Hematopoietic multipotent progenitor cell (in vitro differentiated cells): ENCODE results near the gene XPO4. TPM values are rescaled to one million over a fixed set of nuclear protein-coding genes. Genes with fewer than 3 reads are reported as not detected.
"Not testable (repeated sequence)": the region's sequence is repeated elsewhere in the genome, so short reads cannot be mapped to it uniquely, and the experiment has no call there.

ENCODE experiments used
- DNase-seq, 3 donors: peaks; one replicate each; pipeline ENCODE4 v3.0.0-alpha.2; 2011 to 2015; ENCODE audit warnings: low read depth in 2 of 3, low spot score in 2 of 3
- total RNA-seq: library from RNA; depleted of rRNA; stranded (reverse); fragments of >200 nt; gene quantifications from one replicate; pipeline ENCODE4 v1.2.3, GENCODE V29; 2012

XPO4 gene
- total RNA-seq, 1 donor: 10.5 TPM

DNA sequence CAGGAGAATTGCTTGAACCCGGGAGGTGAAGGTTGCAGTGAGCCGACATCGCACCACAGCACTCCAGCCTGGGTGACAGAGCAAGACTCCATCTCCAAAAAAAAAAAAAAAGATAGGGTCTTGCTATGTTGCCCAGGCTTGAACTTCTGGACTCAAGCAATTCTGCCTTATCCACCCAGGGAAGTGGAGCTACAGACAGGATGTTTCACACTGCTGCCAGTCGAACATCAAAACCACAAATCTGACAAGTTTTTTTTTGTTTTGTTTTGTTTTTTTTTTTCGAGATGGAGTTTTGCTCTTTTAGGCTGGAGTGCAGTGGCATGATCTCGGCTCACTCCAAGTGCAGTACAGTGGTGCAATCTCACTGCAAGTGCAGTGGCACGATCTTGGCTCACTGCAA is 10.8 kb downstream of the XPO4 start:
- no peak for DNase-seq

DNA sequence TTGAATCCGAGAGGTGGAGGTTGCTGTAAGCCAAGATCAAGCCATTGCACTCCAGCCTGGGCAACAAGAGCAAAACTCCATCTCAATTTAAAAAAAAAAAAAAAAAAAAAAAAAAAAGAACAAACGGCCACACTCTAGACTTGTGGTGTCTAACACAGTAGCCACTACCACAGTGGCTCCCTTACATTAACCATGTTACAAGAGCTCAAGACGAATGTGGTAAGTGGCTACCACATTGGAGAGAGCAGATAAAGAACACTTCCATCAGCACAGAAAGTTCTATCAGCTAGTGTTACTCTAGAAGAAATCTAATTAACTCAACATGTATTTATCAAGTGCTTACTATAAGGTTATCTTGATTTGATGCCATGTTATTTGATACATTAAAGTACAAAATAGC is 11.5 kb downstream of the XPO4 start:
- DNase-seq: no peak

DNA sequence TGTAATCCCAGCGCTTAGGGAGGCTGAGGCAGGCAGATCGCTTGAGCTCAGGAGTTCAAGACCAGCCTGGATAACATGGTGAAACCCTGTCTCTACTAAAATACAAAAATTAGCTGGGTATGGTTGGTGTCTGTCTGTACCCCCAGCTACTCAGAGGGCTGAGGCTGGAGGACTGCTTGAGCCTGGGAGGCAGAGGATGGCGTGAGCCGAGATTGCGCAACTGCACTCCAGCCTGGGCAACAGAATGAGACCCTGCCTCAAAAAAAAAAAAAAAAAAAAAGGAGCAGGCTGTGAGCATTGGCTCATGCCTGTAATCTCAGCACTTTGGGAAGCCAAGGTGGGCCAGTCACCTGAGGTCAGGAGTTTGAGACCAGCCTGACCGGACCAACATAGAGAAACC is 12.0 kb downstream of the XPO4 start:
- DNase-seq: not testable (repeated sequence)

DNA sequence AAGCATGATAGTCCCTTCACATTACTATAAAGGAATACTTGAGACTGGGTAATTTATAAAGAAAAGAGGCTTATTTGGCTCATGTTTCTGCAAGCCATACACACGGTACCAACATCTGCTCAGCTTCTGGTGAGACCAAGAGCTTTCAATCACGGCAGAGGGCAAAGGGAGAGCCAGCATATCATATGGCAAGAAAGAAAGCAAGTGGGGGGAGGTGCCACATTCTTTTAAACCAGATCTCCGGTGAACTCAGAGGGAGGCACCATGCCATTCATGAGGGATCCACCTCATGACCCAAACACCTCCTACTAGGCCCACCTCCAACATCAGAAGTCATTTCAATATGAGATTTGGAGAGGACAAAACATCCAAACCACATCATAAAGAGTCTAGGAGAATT is 20.3 kb downstream of the XPO4 start:
- DNase-seq: no peak

DNA sequence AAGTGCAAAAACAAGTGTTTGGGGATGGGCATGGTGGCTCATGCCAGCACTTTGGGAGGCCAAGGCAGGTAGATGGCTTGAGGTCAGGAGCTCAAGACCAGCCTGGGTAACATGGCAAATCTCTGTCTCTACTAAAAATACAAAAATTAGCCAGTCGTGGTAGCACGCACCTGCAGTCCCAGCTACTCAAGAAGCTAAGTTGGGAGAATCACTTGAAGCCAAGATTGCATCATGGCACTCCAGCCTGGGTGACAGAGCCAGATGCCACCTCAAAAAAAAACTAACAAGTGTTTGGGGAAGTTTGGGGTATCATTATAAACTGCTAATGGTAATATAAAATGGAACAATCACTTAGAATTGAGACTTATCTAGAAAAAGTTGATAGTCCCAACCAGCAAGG is 24.6 kb downstream of the XPO4 start:
- no peak for DNase-seq

DNA sequence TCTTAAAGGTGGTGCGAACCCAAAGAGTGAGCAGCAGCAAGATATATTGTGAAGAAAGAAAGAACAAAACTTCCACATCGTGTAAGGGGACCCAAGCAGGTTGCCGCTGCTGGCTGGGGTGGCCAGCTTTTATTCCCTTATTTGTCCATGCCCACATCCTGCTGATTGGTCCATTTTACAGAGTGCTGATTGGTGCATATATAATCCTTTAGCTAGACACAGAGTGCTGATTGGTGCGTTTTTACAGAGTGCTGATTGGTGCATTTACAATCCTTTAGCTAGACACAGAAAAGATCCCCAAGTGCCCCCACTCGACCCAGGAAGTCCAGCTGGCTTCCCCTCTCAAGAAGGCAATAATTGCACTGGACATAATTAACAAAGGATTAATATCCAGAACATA is 25.7 kb downstream of the XPO4 start:
- DNase-seq: not testable (repeated sequence)

DNA sequence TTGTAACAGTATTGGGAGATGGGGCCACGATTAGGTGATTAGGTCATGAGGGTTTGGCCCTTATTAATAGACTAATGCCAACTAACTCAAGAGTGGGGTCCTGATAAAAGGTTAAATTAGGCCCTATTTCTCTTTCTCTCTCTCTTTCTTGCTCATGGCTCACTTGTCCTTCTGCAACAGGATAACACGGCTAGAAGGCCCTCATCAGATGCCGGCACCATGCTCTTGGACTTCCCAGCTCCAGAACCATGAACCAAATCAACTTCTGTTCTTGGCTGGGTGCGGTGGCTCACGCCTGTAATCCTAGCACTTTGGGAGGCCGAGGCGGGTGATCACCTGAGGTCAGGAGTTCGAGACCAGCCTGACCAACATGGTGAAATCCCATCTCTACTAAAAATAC is 28.1 kb downstream of the XPO4 start:
- DNase-seq: not testable (repeated sequence)

DNA sequence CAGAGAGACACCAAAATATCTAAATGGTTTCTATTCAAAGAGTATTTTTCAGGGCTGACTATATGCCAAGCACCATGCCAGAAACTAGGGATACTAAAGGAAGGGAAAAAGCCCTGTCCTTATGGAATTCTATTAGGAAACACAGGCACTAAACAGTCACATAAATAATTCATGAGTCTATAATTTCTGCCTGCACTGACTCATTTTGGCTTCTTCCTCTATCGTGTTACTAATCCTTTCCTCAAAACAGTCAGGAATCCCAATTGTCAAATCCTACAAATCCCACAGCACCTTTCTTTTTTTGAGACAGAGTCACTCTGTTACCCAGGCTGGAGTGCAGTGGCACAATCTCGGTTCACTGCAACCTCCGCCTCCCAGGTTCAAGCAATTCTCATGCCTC is 29.2 kb downstream of the XPO4 start:
- no peak for DNase-seq

DNA sequence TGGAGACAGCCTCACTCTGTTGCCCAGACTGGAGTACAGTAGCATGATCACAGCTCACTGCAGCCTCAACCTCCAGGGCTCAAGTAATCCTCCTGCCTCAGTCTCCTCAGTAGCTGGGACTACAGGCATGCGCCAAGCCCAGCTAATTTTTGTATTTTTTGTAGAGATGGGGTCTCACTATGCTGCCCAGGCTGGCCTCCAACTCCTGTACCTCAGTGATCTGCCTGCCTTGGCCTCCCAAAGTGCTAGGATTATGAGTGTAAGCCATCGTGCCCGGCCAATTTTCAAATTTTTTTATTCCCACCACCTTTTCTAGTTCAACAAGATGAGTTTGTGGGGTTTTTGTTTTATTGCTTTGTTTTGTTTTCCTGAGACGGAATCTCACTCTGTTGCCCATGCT is 31.7 kb downstream of the XPO4 start:
- no peak for DNase-seq

DNA sequence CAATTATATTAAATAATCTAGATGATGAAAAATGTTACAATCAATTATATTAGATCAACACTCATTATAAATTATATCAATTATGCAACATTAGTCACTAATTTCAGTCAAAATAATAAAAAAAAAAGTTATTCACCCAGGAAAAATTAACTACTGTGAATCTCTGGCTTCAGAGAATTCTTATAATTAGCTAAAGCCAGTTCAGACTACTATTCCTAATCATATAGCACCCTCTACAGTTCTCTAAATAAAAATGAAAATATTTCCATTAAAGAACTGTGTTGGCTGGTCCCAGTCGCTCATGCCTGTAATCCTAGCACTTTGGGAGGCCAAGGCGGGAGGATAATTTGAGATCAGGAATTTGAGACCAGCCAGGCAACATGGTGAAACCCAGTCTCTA is 33.0 kb downstream of the XPO4 start:
- DNase-seq: peak in 1 of 3 donors; percentile 36

DNA sequence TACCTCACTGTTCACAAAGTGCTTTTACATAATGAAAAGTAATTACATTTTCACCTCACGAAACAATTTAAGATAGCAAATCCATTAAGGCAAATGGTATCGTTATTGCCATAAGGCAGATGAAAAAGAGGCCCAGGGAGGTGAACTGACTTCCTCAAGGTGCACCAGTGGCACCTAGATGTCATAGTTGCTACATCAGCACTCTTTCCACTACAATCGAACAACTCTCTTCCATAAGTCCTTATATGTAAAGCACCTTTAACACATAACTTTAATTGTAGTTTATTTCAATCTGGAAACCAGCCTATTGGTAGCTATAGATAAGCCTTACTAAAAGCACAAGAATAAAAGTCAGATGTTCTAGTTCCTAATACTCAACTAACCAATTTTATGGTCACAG is 35.1 kb downstream of the XPO4 start:
- no peak for DNase-seq

DNA sequence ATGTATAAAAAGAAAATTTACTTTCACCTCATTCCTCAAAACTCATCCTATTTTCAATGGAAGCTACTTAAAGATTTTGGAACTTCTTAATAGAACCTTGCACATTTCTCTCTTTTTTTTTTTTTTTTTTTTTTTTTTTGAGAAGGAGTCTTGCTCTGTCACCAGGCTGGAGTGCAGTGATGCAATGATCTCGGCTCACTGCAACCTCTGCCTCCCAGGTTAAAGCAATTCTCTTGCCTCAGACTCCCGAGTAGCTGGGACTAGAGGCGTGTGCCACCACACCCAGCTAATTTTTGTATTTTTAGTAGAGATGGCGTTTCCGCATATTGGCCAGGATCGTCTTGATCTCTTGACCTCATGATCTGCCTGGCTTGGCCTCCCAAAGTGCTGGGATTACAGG is 40.9 kb downstream of the XPO4 start:
- DNase-seq: not testable (repeated sequence)

DNA sequence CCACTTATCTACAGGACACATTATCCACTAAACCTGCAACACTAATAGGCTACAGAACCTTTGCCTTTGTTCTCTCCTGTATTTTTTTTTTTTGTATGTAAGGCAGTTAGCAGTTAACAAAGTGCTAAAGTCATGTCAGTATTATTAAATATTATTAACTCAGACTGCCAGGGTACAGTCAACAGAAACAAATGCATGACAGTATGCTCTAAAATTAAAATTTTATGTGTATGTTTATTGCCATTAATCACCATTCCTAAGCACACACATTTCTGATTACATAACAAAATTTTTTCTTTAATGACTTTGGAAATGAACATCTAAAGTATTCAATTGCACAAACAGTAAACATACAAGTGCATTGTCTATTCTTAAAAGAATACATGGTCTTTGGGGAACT is 41.7 kb downstream of the XPO4 start:
- no peak for DNase-seq

DNA sequence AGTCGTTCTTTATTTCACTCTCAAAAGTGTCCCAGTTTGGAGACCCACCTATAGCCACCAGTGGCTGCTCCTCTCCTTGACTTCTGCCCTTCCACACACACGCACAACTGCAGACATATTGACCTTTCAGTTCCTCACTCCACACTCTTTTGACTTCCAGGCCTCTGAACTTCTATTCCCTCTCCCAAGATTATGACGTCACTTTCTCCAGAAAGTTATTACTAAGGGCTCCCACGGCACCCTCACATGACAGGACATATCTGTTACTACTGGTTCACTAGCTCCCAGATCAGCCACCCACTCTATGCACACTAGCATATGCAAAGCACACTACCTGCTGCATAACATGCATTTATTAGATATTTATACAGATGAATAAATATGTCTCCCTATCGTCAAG is 45.9 kb downstream of the XPO4 start:
- no peak for DNase-seq

DNA sequence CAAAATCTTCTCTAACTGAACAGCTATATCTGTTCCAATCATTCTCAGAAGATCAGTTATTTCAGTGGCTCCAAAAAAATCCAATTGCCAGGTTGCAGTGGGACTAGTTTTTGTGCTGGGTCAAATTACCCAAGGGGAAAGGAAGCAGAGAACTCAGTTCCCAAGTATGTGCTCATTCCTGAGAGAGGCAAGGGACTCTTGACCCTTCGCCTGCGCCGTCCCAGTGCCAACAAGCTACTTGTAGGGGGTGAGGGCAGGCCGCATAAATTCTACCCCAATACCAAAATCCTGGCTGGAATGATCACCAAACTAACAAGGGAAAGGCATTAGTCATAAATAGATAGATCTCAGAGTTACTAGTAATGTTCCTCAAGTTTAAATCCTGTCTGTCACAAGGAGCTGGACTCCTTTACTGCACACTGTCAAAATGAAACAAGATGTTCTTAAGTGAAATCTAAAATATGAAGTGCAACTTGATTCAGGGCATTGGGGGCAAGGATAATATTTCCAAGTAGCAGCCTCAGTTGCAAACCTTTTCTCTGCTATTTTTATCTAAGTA is 50.6 kb downstream of the XPO4 start:
- no peak for DNase-seq

DNA sequence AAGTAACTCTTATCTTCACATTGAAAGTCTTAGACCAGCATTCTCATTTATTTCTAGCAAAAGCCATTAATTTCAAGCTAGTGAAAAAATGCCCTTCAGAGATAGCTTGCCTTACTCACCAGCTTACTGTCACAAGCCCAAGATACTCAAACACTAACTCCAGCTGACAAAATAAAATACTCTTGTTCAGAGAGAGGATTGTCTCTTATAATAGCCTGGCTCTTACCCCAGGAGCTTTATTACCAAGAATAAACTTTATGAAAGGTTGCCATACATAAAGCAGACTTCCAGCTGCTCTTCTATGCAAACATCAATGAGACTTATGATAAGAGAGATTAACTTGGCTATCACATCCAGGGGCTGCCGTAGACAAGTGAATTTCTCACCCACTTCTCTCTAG is 53.6 kb downstream of the XPO4 start:
- DNase-seq: no peak

DNA sequence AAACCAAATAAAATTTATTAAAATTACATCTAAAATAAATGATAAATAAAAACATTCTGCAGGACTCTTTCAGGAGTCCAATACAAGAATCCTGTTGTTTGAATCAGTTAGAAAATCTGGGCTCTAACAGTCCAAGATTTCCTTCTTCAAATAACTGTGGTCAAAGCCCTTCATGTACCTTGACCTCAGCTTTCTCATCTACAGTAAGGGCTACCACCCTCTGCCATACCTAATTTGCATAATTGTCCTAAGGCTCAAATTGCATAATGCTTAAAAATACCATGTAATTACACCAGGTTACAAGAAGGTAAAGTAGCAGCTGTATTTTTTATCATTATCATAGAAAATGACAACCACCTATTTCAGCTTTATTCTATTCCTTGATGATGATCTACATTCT is 54.3 kb downstream of the XPO4 start:
- DNase-seq: no peak

DNA sequence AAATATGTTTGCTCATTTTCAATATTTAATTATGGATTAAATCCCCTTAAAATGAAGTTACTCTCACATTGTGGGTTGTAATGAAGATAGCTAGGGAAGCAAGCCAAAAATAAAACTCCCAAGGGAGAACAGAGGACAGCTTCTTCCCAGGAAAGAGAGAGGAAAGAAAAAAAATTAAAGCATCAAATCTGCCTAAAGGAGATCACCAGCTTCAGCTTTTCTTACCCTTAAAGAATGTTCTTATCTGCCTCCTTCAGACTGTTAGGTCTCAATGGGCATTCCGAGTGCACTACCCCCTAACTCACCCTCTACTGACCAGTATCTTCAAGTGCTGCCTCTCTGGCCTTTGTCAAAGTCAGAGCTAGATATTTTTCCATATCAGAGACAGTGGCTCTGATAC is 55.2 kb downstream of the XPO4 start:
- DNase-seq: no peak

DNA sequence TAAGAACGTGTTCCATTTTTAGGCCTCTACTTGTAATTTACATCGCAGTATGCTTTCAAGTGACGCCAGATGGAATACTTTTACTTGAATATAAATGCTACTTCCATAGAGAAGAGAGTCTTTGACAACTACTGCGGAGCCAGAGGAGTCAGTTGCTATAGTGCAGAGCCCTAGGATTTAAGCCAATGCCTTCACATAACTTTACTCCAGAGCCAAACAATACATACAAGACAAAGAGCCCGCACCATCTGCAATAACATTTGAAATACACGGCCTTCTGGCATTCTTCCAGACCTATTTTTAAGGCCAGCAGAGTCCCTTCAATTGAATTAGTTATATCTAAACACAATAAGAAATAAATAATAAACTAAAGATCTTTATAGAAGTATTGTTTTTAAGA is 59.4 kb downstream of the XPO4 start:
- DNase-seq: no peak

DNA sequence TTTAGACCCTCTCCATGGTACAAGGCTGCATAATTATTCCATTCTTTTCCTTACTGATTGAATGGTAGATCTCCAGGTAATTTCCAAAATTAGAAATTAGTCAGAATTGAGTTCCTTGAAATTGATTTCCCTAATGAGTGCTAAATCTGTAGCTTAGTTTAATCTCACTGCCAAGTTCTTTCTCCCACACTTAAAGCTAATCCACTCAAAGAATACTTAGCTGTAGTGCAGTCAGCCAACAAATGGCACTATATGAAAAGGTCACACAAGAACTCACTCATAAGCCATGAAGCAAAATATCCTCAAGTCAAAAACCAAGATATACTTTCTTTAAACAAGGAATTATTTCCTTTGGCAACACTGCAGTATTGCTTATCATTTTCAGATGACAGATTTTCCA is 62.0 kb downstream of the XPO4 start:
- DNase-seq: no peak

DNA sequence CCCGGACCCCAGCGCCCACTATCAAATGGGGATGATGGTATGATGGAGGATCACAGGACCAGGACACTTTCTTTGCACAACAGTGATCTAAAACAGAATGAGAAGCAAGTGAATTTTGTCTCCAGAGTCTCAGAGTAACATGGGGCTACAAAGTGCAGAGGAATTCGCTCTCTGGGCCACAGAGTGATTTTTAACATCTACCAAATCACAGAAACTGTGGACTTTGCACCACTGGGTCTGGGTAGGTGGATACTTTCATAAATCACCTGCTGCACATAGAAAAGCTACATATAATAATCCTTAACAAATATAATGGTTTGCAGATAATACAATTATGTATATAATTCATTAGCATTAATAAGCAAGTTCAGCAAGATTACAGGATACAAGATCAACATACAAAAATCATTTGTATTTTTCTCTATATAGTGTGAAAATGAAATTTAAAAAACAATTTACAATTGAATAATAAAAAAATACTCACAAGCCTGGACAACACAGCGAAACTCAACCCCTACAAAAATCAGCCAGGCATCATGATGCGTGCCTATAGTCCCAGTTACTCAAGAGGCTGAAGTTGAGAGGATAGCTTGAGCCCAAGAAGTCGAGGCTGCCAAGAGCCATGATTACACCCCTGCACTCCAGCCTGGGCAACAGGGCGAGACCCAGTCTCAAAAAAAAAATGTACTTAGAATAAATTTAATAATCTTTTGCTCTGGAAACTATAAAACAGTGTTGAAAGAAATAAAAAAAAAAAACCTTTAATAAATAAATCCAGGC is 68.5 kb downstream of the XPO4 start:
- DNase-seq: no peak

DNA sequence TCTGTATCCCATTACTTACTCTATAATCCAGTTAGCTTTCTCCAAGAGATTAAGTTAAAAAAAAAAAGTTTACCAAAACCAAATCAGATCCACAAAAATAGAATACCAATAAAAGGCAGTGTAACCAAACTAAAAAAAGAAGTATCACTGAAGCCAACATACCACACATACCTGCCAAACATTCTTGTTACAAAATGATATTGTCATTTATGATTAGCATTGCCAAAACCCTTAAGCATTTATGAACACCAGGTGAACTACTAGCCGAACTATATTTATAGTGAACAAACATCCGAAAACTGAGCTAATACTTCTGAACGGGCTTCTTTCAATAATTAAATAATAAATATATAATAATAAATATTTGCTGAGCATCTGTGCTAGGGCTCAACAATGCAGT is 69.7 kb downstream of the XPO4 start:
- DNase-seq: no peak

DNA sequence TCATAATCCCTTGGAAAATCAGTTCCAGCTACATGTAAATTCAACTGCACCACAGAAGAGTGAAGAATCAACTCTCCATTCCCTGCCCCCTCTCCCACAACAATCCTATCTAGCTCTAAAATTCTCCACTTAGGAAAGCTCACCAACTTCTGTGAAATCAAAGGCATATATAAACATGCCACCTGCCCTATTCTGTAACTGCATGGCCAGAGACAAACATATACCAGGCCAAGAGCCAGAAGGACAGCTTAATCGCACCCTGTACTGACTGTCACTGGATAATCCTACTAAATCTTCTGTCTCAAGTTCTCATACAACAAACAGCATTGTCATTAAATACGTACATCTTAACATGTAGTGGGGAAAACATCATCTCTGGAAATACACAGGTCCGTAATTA is 70.6 kb downstream of the XPO4 start:
- no peak for DNase-seq
